IMR-90 (cell line): Measurements from ENCODE around the gene BLOC1S4.

Experiments
- CEBPB ChIP-seq: IDR thresholded peaks from 2 replicates; pipeline ENCODE4 v1.6.1; 2012; ENCODE audit warnings: low read depth, low read length, improper control_type of control experiment
- CTCF ChIP-seq: conservative IDR thresholded peaks from 2 replicates; pipeline ENCODE4 v1.5.1; 2012; ENCODE audit warnings: mild to moderate bottlenecking, low read depth, low read length, improper control_type of control experiment
- POLR2A ChIP-seq: IDR thresholded peaks from 2 replicates; pipeline ENCODE4 v1.6.1; 2012; ENCODE audit warnings: mild to moderate bottlenecking, low read depth, low read length
- TF ChIP-seq, protein P1 (sequence below): fragments of 150-350 bp; IDR thresholded peaks from 2 replicates; pipeline ENCODE4 v1.6.1; 2017; ENCODE audit warnings: mild to moderate bottlenecking, antibody characterized with exemption, low read length, low read depth

DNA sequence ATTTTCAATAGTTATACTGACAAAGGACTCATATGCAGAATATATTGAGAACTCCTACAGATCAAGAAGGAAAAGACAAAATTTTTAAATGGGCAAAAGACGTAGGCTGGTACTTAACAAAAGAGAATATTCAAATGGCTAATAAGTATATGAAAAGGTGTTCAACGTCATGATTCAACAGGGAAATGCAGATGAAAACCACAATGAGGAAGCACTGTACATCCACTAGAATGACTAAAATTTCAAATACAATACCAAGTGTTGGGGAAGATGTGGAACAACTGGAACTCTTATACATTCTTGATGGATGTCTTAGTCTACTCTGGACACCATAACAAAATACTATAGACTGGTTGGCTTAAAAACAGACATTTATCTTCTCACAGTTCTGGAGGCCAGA, 5.0 kb upstream of the BLOC1S4 start:
- TF ChIP-seq CTCF (no peak), POLR2A (no peak), CEBPB (no peak)
- TF ChIP-seq, protein P1, sequence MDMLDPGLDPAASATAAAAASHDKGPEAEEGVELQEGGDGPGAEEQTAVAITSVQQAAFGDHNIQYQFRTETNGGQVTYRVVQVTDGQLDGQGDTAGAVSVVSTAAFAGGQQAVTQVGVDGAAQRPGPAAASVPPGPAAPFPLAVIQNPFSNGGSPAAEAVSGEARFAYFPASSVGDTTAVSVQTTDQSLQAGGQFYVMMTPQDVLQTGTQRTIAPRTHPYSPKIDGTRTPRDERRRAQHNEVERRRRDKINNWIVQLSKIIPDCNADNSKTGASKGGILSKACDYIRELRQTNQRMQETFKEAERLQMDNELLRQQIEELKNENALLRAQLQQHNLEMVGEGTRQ = no peak
